Vagina (tissue), 2 donors: Measurements from ENCODE around the gene BICC1.

ENCODE experiments used
- POLR2A ChIP-seq, 2 donors: fragments of 450-650 bp; IDR thresholded peaks; one replicate each; pipeline ENCODE4 v1.6.1; 2017; ENCODE audit warnings: antibody characterized with exemption in 2 of 2, mild to moderate bottlenecking in 2 of 2, moderate library complexity in 2 of 2
- POLR2AphosphoS5 ChIP-seq, 2 donors: sonication (generic); formaldehyde crosslinking; IDR thresholded peaks; one replicate each; pipeline ENCODE4 v1.9.0; 2017; ENCODE audit warnings: antibody characterized with exemption in 2 of 2, mild to moderate bottlenecking in 2 of 2, low read depth in 1 of 2; ENCODE audit not compliant: insufficient read depth in 1 of 2
- TF ChIP-seq, protein P1 (sequence below), 3 experiments: fragments of 450-650 bp in 2 of 3; fragments of 200-600 bp in 1 of 3; sonication (generic) in 1 of 3; IDR thresholded peaks; one replicate each; pipeline ENCODE4 v1.5.1; 2017 to 2019; ENCODE audit warnings: antibody characterized with exemption in 3 of 3, mild to moderate bottlenecking in 2 of 3, moderate library complexity in 2 of 3

DNA sequence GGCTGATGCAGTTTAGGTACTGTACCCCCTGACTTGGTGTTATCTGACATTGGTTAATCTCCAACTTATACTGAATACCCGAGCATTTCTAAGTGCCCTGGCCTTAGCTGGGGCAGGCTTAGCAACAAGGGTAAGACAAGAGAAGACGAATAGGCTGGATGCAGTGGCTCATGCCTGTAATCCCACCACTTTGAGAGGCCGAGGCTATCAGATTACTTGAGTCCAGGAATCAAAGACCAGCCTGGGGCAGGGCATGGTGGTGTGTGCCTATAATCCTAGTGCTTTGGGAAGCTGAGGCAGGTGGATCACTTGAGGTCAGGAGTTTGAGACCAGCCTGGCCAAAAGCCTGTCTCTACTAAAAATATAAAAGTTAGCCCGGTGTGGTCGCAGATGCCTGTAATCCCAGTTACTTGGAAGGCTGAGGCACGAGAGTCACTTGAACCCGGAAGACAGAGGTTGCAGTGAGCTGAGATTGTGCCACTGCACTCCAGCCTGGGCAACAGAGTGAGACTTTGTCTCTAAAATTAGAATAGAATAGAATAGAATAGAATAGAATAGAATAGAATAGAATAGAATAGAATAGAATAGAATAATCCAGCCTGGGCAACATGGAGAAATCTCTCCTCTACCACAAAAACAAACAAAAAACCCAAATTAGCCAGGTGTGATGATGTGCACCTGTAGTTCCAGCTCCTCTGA, 108.9 kb downstream of the BICC1 start:
- TF ChIP-seq POLR2AphosphoS5 (IDR thresholded peaks at IDR 0.05; ENCODE audit: insufficient read depth in 1 of 2, low read depth in 1 of 2) (no peak), POLR2A (IDR thresholded peaks at IDR 0.05) (no peak)
- TF ChIP-seq, protein P1, sequence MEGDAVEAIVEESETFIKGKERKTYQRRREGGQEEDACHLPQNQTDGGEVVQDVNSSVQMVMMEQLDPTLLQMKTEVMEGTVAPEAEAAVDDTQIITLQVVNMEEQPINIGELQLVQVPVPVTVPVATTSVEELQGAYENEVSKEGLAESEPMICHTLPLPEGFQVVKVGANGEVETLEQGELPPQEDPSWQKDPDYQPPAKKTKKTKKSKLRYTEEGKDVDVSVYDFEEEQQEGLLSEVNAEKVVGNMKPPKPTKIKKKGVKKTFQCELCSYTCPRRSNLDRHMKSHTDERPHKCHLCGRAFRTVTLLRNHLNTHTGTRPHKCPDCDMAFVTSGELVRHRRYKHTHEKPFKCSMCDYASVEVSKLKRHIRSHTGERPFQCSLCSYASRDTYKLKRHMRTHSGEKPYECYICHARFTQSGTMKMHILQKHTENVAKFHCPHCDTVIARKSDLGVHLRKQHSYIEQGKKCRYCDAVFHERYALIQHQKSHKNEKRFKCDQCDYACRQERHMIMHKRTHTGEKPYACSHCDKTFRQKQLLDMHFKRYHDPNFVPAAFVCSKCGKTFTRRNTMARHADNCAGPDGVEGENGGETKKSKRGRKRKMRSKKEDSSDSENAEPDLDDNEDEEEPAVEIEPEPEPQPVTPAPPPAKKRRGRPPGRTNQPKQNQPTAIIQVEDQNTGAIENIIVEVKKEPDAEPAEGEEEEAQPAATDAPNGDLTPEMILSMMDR (IDR thresholded peaks at IDR 0.05) = no peak
